ENCODE measurements around the gene NOL12.
A peak's percentile ranks its signal among the peaks of the same experiment; 100 is the strongest.

Gene NOL12, protein sequence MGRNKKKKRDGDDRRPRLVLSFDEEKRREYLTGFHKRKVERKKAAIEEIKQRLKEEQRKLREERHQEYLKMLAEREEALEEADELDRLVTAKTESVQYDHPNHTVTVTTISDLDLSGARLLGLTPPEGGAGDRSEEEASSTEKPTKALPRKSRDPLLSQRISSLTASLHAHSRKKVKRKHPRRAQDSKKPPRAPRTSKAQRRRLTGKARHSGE

DNA sequence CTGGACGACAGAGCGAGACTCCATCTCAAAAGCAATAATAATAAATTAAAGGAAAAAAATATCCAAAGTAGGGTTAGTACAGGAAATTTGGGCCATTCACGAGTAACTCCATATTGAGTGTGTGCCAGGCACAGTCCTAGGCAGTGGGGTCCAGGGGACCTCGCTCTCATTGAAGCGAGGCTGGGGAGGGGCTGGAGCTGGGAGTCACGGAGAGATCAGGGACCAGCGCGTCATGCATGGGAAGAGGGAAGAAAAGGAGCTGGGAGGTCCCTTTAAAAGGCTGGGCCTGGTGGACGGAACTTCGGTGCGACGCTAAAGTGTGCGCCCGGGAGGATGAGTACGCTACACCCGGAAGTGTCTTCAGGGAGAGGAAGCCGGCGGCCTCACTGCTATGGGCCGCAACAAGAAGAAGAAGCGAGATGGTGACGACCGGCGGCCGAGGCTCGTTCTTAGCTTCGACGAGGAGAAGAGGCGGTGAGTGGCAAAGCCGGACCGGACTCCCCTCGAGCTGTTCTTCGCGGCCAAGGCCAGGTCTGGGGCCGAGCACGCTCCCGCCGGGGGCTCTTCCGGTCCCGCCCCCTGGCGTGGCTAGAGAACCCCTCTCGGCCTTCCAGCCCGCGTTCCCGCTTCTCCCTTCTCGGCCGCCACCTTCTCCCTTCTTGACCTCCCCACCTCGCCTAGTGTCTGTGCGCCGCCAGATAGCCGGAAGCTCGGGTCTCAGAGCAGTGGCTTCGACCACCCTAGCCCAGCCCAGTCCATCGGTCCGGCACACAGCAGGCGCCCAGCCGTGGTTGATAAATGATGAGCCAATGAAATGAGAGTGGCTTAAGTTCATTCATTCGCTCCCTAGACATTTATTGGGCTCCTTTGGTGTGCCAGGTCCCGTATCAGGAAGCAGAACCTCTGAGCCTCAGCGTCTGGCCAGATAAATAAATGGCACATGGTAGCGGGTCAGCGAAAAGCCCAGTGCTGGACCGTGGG, at the start of gene NOL12:
TSS of gene NOL12 (plus strand) at position 342 of the 981 bp plus-strand sequence. CDS start at position 392, 50 bp downstream.
- Histone ChIP-seq H3K4me3 (ENCODE audit: low read depth, low read length) (peak within 1 kb of the TSS; percentile 77), H3K27ac (ENCODE audit: extremely low read depth, low read depth, low read length) (peak within 1 kb of the TSS; percentile 81), H3K36me3 (ENCODE audit: control insufficient read depth in 2 of 2, insufficient read depth in 1 of 2, low read length in 2 of 2) (peaks cover 0 to 32% of the 10 kb centered on the region in 2 experiments; a peak in 1 of 3 replicates), H3K4me1 (ENCODE audit: control insufficient read depth, insufficient read depth, low read length) (peaks cover 2% of the 10 kb centered on the region; the same call in 1 of the 2 replicates), H3K9me3 (ENCODE audit: control insufficient read depth, insufficient read depth, low read depth, low read length) (no peaks in the 10 kb centered on the region)
- ChIA-PET POLR2A (interaction anchor here (0.6 to 2.5 kb wide), 18 partner anchors 10 to 127 kb away, joined by 3 to 23 read pairs (median 4); partner anchors contain the start of genes GCAT, GGA1, LGALS1 and PDXP), CTCF (interaction anchor here (0.5 to 15.8 kb wide), 6 partner anchors 11 to 214 kb away, joined by 3 to 353 read pairs (median 3); partner anchors contain the start of gene SH3BP1)
- TF ChIP-seq ZNF596 (tag by site-specific recombination; IDR thresholded peaks at IDR 0.05) (peak; percentile 51; the same call in 1 of the 2 replicates), ZNF600 (tag by site-specific recombination; IDR thresholded peaks at IDR 0.05) (no peak), ZNF112 (tag by site-specific recombination; IDR thresholded peaks at IDR 0.05) (no peak), ZNF221 (tag by site-specific recombination; IDR thresholded peaks at IDR 0.05; ENCODE audit: borderline replicate concordance) (no peak), ZNF132 (tag by site-specific recombination; IDR thresholded peaks at IDR 0.05; ENCODE audit: borderline replicate concordance) (no peak), MYNN (tag by site-specific recombination; IDR thresholded peaks at IDR 0.05; ENCODE audit: borderline replicate concordance) (no peak), TRIM28 (IDR thresholded peaks at IDR 0.05; ENCODE audit: borderline replicate concordance, low read length) (peak; percentile 91), ZEB2 (tag by site-specific recombination; IDR thresholded peaks at IDR 0.05) (peak; percentile 89), ZNF521 (tag by site-specific recombination; IDR thresholded peaks at IDR 0.05) (no peak), ZNF311 (tag by site-specific recombination; IDR thresholded peaks at IDR 0.05; ENCODE audit: borderline replicate concordance) (no peak), ZNF571 (tag by site-specific recombination; IDR thresholded peaks at IDR 0.05) (no peak), ZNF37A (tag by site-specific recombination; IDR thresholded peaks at IDR 0.05) (no peak), ZNF701 (tag by site-specific recombination; IDR thresholded peaks at IDR 0.05) (no peak), ZNF658 (tag by site-specific recombination; IDR thresholded peaks at IDR 0.05) (no peak), PRDM1 (tag by site-specific recombination; IDR thresholded peaks at IDR 0.05) (no peak), SETDB1 (IDR thresholded peaks at IDR 0.05; ENCODE audit: insufficient read length, low read length) (no peak), ZFHX2 (tag by site-specific recombination; conservative IDR thresholded peaks at IDR 0.05) (0 out of 2 replicates have a peak, but pooled peaks have one; percentile 25), KLF1 (tag by site-specific recombination; IDR thresholded peaks at IDR 0.05) (peak; percentile 79)
- TF ChIP-seq, protein P1, sequence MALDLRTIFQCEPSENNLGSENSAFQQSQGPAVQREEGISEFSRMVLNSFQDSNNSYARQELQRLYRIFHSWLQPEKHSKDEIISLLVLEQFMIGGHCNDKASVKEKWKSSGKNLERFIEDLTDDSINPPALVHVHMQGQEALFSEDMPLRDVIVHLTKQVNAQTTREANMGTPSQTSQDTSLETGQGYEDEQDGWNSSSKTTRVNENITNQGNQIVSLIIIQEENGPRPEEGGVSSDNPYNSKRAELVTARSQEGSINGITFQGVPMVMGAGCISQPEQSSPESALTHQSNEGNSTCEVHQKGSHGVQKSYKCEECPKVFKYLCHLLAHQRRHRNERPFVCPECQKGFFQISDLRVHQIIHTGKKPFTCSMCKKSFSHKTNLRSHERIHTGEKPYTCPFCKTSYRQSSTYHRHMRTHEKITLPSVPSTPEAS (tag by site-specific recombination; IDR thresholded peaks at IDR 0.05) = peak; percentile 55
- TF ChIP-seq, protein P2, sequence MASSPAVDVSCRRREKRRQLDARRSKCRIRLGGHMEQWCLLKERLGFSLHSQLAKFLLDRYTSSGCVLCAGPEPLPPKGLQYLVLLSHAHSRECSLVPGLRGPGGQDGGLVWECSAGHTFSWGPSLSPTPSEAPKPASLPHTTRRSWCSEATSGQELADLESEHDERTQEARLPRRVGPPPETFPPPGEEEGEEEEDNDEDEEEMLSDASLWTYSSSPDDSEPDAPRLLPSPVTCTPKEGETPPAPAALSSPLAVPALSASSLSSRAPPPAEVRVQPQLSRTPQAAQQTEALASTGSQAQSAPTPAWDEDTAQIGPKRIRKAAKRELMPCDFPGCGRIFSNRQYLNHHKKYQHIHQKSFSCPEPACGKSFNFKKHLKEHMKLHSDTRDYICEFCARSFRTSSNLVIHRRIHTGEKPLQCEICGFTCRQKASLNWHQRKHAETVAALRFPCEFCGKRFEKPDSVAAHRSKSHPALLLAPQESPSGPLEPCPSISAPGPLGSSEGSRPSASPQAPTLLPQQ (tag by site-specific recombination; IDR thresholded peaks at IDR 0.05) = peak; percentile 93
- TF ChIP-seq, protein P3, sequence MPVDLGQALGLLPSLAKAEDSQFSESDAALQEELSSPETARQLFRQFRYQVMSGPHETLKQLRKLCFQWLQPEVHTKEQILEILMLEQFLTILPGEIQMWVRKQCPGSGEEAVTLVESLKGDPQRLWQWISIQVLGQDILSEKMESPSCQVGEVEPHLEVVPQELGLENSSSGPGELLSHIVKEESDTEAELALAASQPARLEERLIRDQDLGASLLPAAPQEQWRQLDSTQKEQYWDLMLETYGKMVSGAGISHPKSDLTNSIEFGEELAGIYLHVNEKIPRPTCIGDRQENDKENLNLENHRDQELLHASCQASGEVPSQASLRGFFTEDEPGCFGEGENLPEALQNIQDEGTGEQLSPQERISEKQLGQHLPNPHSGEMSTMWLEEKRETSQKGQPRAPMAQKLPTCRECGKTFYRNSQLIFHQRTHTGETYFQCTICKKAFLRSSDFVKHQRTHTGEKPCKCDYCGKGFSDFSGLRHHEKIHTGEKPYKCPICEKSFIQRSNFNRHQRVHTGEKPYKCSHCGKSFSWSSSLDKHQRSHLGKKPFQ (tag by site-specific recombination; IDR thresholded peaks at IDR 0.05) = peak; percentile 64; the same call in 1 of the 2 replicates
- TF ChIP-seq, protein P4, sequence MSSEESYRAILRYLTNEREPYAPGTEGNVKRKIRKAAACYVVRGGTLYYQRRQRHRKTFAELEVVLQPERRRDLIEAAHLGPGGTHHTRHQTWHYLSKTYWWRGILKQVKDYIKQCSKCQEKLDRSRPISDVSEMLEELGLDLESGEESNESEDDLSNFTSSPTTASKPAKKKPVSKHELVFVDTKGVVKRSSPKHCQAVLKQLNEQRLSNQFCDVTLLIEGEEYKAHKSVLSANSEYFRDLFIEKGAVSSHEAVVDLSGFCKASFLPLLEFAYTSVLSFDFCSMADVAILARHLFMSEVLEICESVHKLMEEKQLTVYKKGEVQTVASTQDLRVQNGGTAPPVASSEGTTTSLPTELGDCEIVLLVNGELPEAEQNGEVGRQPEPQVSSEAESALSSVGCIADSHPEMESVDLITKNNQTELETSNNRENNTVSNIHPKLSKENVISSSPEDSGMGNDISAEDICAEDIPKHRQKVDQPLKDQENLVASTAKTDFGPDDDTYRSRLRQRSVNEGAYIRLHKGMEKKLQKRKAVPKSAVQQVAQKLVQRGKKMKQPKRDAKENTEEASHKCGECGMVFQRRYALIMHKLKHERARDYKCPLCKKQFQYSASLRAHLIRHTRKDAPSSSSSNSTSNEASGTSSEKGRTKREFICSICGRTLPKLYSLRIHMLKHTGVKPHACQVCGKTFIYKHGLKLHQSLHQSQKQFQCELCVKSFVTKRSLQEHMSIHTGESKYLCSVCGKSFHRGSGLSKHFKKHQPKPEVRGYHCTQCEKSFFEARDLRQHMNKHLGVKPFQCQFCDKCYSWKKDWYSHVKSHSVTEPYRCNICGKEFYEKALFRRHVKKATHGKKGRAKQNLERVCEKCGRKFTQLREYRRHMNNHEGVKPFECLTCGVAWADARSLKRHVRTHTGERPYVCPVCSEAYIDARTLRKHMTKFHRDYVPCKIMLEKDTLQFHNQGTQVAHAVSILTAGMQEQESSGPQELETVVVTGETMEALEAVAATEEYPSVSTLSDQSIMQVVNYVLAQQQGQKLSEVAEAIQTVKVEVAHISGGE (tag by site-specific recombination; conservative IDR thresholded peaks at IDR 0.05; ENCODE audit: low read depth) = peak; percentile 100
- TF ChIP-seq, protein P5, sequence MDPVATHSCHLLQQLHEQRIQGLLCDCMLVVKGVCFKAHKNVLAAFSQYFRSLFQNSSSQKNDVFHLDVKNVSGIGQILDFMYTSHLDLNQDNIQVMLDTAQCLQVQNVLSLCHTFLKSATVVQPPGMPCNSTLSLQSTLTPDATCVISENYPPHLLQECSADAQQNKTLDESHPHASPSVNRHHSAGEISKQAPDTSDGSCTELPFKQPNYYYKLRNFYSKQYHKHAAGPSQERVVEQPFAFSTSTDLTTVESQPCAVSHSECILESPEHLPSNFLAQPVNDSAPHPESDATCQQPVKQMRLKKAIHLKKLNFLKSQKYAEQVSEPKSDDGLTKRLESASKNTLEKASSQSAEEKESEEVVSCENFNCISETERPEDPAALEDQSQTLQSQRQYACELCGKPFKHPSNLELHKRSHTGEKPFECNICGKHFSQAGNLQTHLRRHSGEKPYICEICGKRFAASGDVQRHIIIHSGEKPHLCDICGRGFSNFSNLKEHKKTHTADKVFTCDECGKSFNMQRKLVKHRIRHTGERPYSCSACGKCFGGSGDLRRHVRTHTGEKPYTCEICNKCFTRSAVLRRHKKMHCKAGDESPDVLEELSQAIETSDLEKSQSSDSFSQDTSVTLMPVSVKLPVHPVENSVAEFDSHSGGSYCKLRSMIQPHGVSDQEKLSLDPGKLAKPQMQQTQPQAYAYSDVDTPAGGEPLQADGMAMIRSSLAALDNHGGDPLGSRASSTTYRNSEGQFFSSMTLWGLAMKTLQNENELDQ (tag by site-specific recombination; IDR thresholded peaks at IDR 0.05; ENCODE audit: low read depth) = no peak
- TF ChIP-seq, protein P6, sequence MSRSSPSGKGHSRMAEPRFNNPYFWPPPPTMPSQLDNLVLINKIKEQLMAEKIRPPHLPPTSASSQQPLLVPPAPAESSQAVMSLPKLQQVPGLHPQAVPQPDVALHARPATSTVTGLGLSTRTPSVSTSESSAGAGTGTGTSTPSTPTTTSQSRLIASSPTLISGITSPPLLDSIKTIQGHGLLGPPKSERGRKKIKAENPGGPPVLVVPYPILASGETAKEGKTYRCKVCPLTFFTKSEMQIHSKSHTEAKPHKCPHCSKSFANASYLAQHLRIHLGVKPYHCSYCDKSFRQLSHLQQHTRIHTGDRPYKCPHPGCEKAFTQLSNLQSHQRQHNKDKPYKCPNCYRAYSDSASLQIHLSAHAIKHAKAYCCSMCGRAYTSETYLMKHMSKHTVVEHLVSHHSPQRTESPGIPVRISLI (tag by site-specific recombination; IDR thresholded peaks at IDR 0.05) = no peak
